Rectal smooth muscle tissue (tissue), 1 donor: ENCODE data around the gene CYP1B1.

ENCODE experiments used
- H3K27ac ChIP-seq: one replicate; pipeline ENCODE4 v1.7.0; 2013; ENCODE audit warnings: low read depth, low read length, inconsistent platforms
- H3K27me3 ChIP-seq: one replicate; pipeline ENCODE4 v1.7.0; 2013; ENCODE audit warnings: low read length; ENCODE audit not compliant: control insufficient read depth, insufficient read depth
- H3K36me3 ChIP-seq: one replicate; pipeline ENCODE4 v1.7.0; 2013; ENCODE audit warnings: low read length; ENCODE audit not compliant: control insufficient read depth, insufficient read depth
- H3K4me1 ChIP-seq: one replicate; pipeline ENCODE4 v1.7.0; 2013; ENCODE audit warnings: low read length; ENCODE audit not compliant: control insufficient read depth, insufficient read depth
- H3K4me3 ChIP-seq: one replicate; pipeline ENCODE4 v1.7.0; 2013; ENCODE audit warnings: low read length
- H3K9ac ChIP-seq: one replicate; pipeline ENCODE4 v1.7.0; 2013; ENCODE audit warnings: low read length

CYP1B1 gene

GRCh38 chr2:38079116-38080052, 3.4 kb upstream of the CYP1B1 start:
- peaks cover 10% of the 10 kb centered on the region for H3K27me3 ChIP-seq
- H3K27ac ChIP-seq: no peak overlapping the region

GRCh38 chr2:38077431-38077769, 1.4 kb upstream of the CYP1B1 start:
- Histone ChIP-seq H3K27ac (no peak overlapping the region), H3K4me1 (peaks cover 4% of the 10 kb centered on the region), H3K4me3 (peak overlapping the region; percentile 67), H3K9ac (no peak overlapping the region), H3K36me3 (no peaks in the 10 kb centered on the region), H3K27me3 (peaks cover 16% of the 10 kb centered on the region)

More at GRCh38 chr2:38079116-38080052, 3.4 kb upstream of the CYP1B1 start:
- no peaks in the 10 kb centered on the region for H3K36me3 ChIP-seq
- no peak overlapping the region for H3K4me3 ChIP-seq
- H3K4me1 ChIP-seq: peaks cover 4% of the 10 kb centered on the region
- no peak overlapping the region for H3K9ac ChIP-seq

GRCh38 chr2:38076710-38077430, 919 bp upstream of the CYP1B1 start:
- peaks cover 4% of the 10 kb centered on the region for H3K4me1 ChIP-seq
- peaks cover 16% of the 10 kb centered on the region for H3K27me3 ChIP-seq
- H3K4me3 ChIP-seq: peak overlapping the region; percentile 67
- peak overlapping the region; percentile 66 for H3K27ac ChIP-seq
- no peak overlapping the region for H3K9ac ChIP-seq
- H3K36me3 ChIP-seq: no peaks in the 10 kb centered on the region

- peaks cover 4% of the 10 kb centered on the region for H3K4me1 ChIP-seq
- H3K36me3 ChIP-seq: no peaks in the 10 kb centered on the region
- peaks cover 16% of the 10 kb centered on the region for H3K27me3 ChIP-seq
- H3K9ac ChIP-seq: no peak overlapping the region
- peak overlapping the region; percentile 66 for H3K27ac ChIP-seq
- H3K4me3 ChIP-seq: peak overlapping the region; percentile 67
Observed at GRCh38 chr2:38076152-38076709, 280 bp upstream of the CYP1B1 start.

- no peak overlapping the region for H3K9ac ChIP-seq
- H3K27ac ChIP-seq: no peak overlapping the region
- peak overlapping the region; percentile 67 for H3K4me3 ChIP-seq
- peaks cover 4% of the 10 kb centered on the region for H3K4me1 ChIP-seq
- H3K36me3 ChIP-seq: no peaks in the 10 kb centered on the region
- peaks cover 16% of the 10 kb centered on the region for H3K27me3 ChIP-seq
Observed at GRCh38 chr2:38074764-38075506, 1.0 kb downstream of the CYP1B1 start.

- H3K27me3 ChIP-seq: peaks cover 16% of the 10 kb centered on the region
- no peak overlapping the region for H3K27ac ChIP-seq
- peak overlapping the region; percentile 67 for H3K4me3 ChIP-seq
- no peak overlapping the region for H3K9ac ChIP-seq
- H3K36me3 ChIP-seq: no peaks in the 10 kb centered on the region
- H3K4me1 ChIP-seq: peaks cover 4% of the 10 kb centered on the region
Observed at GRCh38 chr2:38074058-38074763, 1.7 kb downstream of the CYP1B1 start.

GRCh38 chr2:38073211-38074057, 2.5 kb downstream of the CYP1B1 start:
- H3K4me3 ChIP-seq: peak overlapping the region; percentile 21
- H3K9ac ChIP-seq: no peak overlapping the region

GRCh38 chr2:38070438-38070837, 5.5 kb downstream of the CYP1B1 start:
- H3K4me3 ChIP-seq: no peak overlapping the region
- H3K27ac ChIP-seq: no peak overlapping the region
- H3K9ac ChIP-seq: no peak overlapping the region
- peaks cover 16% of the 10 kb centered on the region for H3K27me3 ChIP-seq
- H3K36me3 ChIP-seq: no peaks in the 10 kb centered on the region
- H3K4me1 ChIP-seq: no peaks in the 10 kb centered on the region

More at GRCh38 chr2:38073211-38074057, 2.5 kb downstream of the CYP1B1 start:
- Histone ChIP-seq H3K4me1 (peaks cover 4% of the 10 kb centered on the region), H3K36me3 (no peaks in the 10 kb centered on the region), H3K27me3 (peaks cover 16% of the 10 kb centered on the region), H3K27ac (no peak overlapping the region)

- no peak overlapping the region for H3K4me3 ChIP-seq
- no peak overlapping the region for H3K9ac ChIP-seq
- H3K27me3 ChIP-seq: no peaks in the 10 kb centered on the region
- no peaks in the 10 kb centered on the region for H3K36me3 ChIP-seq
- H3K27ac ChIP-seq: no peak overlapping the region
- no peaks in the 10 kb centered on the region for H3K4me1 ChIP-seq
Observed at GRCh38 chr2:38068234-38068633, 7.7 kb downstream of the CYP1B1 start.

GRCh38 chr2:38066421-38067115, 9.4 kb downstream of the CYP1B1 start:
- no peak overlapping the region for H3K27ac ChIP-seq

More at GRCh38 chr2:38066421-38067115, 9.4 kb downstream of the CYP1B1 start:
- H3K4me3 ChIP-seq: no peak overlapping the region
- no peaks in the 10 kb centered on the region for H3K36me3 ChIP-seq
- H3K27me3 ChIP-seq: no peaks in the 10 kb centered on the region
- no peak overlapping the region for H3K9ac ChIP-seq
- H3K4me1 ChIP-seq: no peaks in the 10 kb centered on the region
